ENCODE data around the gene OR3A2.
"Not testable (repeated sequence)": the region's sequence is repeated elsewhere in the genome, so short reads cannot be mapped to it uniquely, and the experiment has no call there.

Gene OR3A2

DNA sequence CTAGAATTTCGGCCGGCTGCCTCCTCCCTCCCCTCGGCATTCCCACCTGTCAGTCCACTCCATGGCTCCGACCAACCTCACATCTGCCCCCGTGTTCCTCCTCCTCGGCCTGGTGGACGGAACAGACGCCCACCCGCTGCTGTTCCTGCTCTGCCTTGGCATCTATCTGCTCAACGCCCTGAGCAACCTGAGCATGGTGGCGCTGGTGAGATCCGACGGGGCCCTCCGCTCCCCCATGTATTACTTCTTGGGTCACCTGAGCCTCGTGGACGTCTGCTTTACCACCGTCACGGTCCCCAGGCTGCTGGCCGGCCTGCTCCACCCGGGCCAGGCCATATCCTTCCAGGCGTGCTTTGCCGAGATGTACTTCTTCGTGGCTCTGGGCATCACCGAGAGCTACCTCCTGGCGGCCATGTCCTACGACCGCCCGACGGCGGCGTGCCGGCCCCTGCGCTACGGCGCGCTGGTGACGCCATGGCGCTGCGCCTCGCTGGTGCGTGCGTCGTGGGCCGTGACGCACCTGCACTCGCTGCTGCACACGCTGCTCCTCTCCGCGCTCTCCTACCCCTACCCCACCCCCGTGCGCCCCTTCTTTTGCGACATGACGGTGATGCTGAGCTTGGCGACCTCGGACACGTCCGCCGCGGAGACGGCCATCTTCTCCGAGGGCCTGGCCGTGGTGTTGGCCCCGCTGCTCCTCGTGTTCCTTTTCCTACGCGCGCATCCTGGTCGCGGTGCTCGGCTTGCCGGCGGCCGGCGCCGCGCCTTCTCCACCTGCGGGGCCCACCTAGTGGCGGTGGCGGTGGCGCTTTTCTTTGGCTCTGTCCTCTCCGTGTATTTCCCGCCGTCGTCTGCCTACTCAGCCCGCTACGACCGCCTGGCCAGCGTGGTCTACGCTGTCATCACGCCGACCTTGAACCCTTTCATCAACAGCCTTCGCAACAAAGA lies at the start of gene OR3A2:
Gene OR3A2 (minus strand): TSS at position 440 of the 948 bp plus-strand sequence.
- peak; percentile 8 for DNase-seq (ENCODE audit: low spot score)
- Mint-ChIP-seq H3K27ac (no peak within 1 kb of the TSS), H3K9me3 (no peaks in the 10 kb centered on the region), H3K36me3 (ENCODE audit: low read depth) (no peaks in the 10 kb centered on the region), H3K4me1 (ENCODE audit: low read depth) (no peaks in the 10 kb centered on the region), H3K27me3 (ENCODE audit: low read depth) (peaks cover 13% of the 10 kb centered on the region), H3K4me3 (peak within 1 kb of the TSS; percentile 58)

DNA sequence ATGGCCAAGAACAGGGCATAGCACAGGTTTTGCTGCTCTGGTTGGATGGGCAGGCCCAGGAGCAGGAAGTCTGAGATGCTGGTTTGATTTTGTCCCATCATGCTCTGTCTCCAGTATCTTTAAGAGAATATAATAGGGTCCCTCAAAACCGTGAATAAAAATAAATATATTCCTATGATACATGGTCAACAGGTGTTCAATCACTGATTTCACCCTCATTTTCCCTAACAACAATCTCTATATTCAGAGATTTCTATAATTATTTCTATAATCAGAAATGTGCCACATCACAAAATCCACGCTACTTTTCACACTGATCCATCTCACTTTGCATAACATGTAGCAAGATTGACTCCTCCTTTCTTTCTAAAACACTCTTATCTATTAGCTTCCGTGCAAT lies 47.6 kb upstream of the OR3A2 start, which contains the start of gene OR1E2:
Gene OR1E2 (minus strand): TSS at position 101 of the 400 bp plus-strand sequence. CDS start 0 bp downstream, at position 101.
- H3K4me1 Mint-ChIP-seq (ENCODE audit: low read depth) = no peaks in the 10 kb centered on the region
- DNase-seq (ENCODE audit: low spot score) = no peak
- H3K27ac Mint-ChIP-seq = no peak within 1 kb of the TSS
- no peaks in the 10 kb centered on the region for H3K27me3 Mint-ChIP-seq (ENCODE audit: low read depth)
- H3K4me3 Mint-ChIP-seq = no peak within 1 kb of the TSS
- H3K36me3 Mint-ChIP-seq (ENCODE audit: low read depth) = no peaks in the 10 kb centered on the region
- H3K9me3 Mint-ChIP-seq = no peaks in the 10 kb centered on the region

DNA sequence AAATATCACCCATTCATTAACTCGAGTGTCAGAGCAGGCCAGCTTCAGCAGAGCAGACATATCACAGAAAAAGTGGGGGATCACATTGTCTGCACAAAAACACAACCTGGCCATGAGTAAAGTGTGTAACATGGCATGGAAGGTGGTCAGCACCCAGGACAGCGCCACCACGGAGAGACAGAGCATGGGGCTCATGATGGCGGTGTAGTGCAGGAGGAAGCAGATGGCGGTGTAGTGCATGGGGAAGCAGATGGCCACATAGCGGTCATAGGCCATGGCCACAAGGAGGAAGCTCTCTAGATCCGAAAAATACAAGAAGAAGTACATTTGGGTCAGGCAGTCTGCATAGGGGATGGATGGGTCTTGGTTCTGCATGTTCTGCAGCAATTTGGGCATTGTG lies 47.1 kb upstream of the OR3A2 start:
- H3K9me3 Mint-ChIP-seq; H3K27me3 Mint-ChIP-seq (ENCODE audit: low read depth); H3K4me3 Mint-ChIP-seq; H3K4me1 Mint-ChIP-seq (ENCODE audit: low read depth); DNase-seq (ENCODE audit: low spot score); H3K36me3 Mint-ChIP-seq (ENCODE audit: low read depth); H3K27ac Mint-ChIP-seq: not testable (repeated sequence)

DNA sequence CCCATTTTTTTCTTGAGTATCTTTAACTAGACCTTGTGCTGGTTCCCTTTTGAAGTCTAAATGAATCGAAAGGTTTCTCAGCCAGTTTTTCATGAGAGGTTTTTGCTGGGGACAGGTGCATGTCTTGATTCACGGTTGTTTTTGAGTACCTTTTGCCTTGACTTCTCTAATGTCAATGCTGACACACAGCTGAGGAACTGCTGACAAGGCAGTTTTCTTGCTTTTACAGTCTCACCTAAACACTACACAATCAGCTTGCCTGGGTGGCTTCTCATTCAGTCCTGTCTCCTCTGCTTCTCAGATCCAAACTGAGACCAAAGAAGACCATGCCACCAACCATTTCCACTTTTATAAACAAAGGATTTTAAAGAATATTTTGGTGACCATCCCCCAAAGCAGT lies 32.1 kb upstream of the OR3A2 start:
- H3K4me3 Mint-ChIP-seq = no peak overlapping the region
- no peaks in the 10 kb centered on the region for H3K36me3 Mint-ChIP-seq (ENCODE audit: low read depth)
- no peak for DNase-seq (ENCODE audit: low spot score)
- H3K27me3 Mint-ChIP-seq (ENCODE audit: low read depth) = no peaks in the 10 kb centered on the region
- no peak overlapping the region for H3K27ac Mint-ChIP-seq
- no peaks in the 10 kb centered on the region for H3K4me1 Mint-ChIP-seq (ENCODE audit: low read depth)
- H3K9me3 Mint-ChIP-seq = no peaks in the 10 kb centered on the region

DNA sequence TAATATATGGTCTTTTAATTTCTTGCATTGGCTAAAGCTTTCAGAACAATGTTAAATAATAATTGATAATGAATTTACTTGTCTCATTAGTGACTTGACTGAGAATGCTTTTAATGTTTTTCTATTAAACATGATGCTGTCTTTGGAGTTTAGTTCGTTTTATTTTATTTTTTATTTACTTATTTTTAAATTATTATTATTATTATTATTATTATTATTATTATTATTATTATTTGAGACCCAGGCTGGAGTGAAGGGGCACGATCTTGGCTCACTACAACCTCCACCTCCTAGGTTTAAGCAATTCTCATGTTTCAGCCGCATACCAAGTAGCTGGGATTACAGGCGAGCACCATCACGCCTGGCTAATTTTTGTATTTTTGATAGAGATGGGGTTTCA lies 29.5 kb upstream of the OR3A2 start:
- H3K27ac Mint-ChIP-seq = no peak overlapping the region
- no peaks in the 10 kb centered on the region for H3K4me1 Mint-ChIP-seq (ENCODE audit: low read depth)
- no peak for DNase-seq (ENCODE audit: low spot score)
- H3K27me3 Mint-ChIP-seq (ENCODE audit: low read depth) = peaks cover 4% of the 10 kb centered on the region
- no peaks in the 10 kb centered on the region for H3K9me3 Mint-ChIP-seq
- H3K4me3 Mint-ChIP-seq = no peak overlapping the region
- H3K36me3 Mint-ChIP-seq (ENCODE audit: low read depth) = no peaks in the 10 kb centered on the region

DNA sequence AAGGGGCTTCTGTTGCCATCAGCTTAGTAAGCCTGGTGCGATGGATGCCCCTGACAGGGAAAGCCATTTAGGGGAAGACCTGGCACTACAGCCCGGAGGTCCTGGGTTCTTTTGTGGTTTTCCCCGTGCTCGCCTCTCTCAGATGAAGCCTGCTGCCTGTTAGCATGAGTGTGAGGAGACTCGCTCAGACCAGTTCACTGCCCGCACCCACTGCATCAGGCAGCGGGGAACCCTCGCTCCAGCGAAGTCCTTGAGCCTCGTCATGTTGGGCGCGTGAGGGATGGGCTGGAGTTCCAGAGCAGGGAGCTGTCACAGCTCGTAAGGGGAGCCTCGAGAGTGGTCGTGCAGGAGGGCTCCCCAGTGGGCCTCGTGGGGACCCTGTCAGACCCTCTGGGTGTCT lies 26.1 kb upstream of the OR3A2 start:
- not testable (repeated sequence) for H3K4me3 Mint-ChIP-seq

DNA sequence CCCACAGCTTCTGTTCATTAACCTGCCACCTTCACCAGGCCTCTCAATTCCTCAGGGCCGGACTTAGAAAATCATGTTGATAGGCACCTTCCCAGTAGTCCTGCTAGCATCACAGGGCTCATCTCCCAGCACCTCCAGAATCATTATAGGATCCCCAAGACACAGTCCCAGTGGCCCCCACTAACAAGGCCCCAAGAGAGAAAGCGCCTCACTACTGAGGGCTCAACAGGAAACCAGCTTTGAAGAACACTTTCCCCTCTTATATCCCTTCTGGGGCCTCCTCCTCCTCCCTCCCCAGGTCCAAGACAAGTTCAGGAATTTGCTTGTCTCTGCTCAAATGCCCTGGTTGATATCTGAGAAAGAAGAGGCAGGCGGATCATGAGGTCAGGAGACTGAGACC lies 25.0 kb upstream of the OR3A2 start, which contains the start of gene OR3A3:
Gene OR3A3 (plus strand): TSS at position 301 of the 400 bp plus-strand sequence.
- no peak within 1 kb of the TSS for H3K4me3 Mint-ChIP-seq

More for the DNA sequence above, 26.1 kb upstream of the OR3A2 start:
- H3K27me3 Mint-ChIP-seq (ENCODE audit: low read depth); H3K9me3 Mint-ChIP-seq; H3K4me1 Mint-ChIP-seq (ENCODE audit: low read depth); DNase-seq (ENCODE audit: low spot score); H3K36me3 Mint-ChIP-seq (ENCODE audit: low read depth); H3K27ac Mint-ChIP-seq: not testable (repeated sequence)

DNA sequence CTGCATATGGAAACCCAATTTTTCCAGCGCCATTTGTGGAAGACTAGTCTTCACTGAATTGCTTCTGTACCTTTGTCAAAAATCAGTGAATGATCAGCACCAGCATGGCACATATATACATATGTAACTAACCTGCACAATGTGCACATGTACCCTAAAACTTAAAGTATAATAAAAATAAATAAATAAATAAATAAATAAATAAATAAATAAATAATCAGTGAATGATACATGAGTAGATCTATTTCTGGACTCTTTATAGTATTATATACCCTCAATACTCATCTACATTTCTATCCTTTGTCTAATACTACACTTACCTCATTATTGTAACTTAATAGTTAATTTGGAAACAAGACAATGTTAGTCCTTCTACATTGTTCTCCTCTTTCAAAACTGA lies 17.7 kb upstream of the OR3A2 start:
- not testable (repeated sequence) for H3K36me3 Mint-ChIP-seq (ENCODE audit: low read depth); H3K27me3 Mint-ChIP-seq (ENCODE audit: low read depth); H3K4me1 Mint-ChIP-seq (ENCODE audit: low read depth); H3K27ac Mint-ChIP-seq; H3K4me3 Mint-ChIP-seq; DNase-seq (ENCODE audit: low spot score)
- peaks cover 17% of the 10 kb centered on the region for H3K9me3 Mint-ChIP-seq

More for the DNA sequence above, 25.0 kb upstream of the OR3A2 start, which contains the start of gene OR3A3:
- no peaks in the 10 kb centered on the region for H3K4me1 Mint-ChIP-seq (ENCODE audit: low read depth)
- H3K27me3 Mint-ChIP-seq (ENCODE audit: low read depth) = peaks cover 4% of the 10 kb centered on the region
- H3K27ac Mint-ChIP-seq = no peak within 1 kb of the TSS
- peaks cover 16% of the 10 kb centered on the region for H3K9me3 Mint-ChIP-seq
- H3K36me3 Mint-ChIP-seq (ENCODE audit: low read depth) = no peaks in the 10 kb centered on the region
- no peak for DNase-seq (ENCODE audit: low spot score)

DNA sequence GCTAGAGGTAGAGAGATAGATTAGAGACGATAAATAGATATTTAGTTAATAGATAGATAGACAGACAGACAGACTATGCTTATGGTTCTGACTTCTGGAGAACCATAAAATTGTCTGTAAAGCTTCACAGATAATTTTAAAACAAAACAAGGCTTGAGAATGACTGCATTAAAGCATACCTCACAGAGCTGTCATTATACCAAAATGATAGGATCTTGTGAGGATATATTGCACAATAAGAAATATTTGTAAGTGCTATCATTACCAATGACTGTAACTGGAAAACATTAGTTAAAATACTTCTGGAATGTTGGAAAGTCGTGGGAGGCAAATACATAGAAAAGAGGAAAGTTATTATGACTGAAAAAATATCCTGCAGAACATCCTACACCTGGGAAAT lies 15.7 kb upstream of the OR3A2 start:
- H3K4me3 Mint-ChIP-seq = no peak overlapping the region
- no peaks in the 10 kb centered on the region for H3K36me3 Mint-ChIP-seq (ENCODE audit: low read depth)
- H3K27me3 Mint-ChIP-seq (ENCODE audit: low read depth) = no peaks in the 10 kb centered on the region
- DNase-seq (ENCODE audit: low spot score) = no peak
- H3K27ac Mint-ChIP-seq = no peak overlapping the region
- peaks cover 7% of the 10 kb centered on the region for H3K9me3 Mint-ChIP-seq
- H3K4me1 Mint-ChIP-seq (ENCODE audit: low read depth) = no peaks in the 10 kb centered on the region

DNA sequence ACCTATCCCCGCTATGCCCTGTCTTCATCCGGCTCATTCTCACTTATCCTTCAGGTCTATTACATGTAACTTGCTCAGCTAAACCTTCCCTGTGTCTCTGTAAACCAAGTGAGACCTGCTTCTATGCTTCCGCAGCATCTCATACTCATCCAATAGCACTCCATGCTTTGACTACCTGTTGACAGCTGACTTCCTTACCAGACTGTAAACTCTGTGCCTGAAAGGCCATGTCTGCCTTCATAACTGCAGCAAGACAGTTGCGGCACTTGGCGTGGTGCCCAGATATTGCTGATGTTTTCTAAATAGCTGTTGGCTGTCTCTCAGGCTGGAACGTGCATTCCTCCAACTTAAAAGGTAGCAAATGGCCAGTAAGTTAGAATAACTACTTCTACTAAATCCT lies 13.9 kb upstream of the OR3A2 start:
- Mint-ChIP-seq H3K4me1 (ENCODE audit: low read depth) (no peaks in the 10 kb centered on the region), H3K36me3 (ENCODE audit: low read depth) (no peaks in the 10 kb centered on the region), H3K27me3 (ENCODE audit: low read depth) (no peaks in the 10 kb centered on the region), H3K4me3 (no peak overlapping the region), H3K9me3 (no peaks in the 10 kb centered on the region), H3K27ac (no peak overlapping the region)
- no peak for DNase-seq (ENCODE audit: low spot score)

DNA sequence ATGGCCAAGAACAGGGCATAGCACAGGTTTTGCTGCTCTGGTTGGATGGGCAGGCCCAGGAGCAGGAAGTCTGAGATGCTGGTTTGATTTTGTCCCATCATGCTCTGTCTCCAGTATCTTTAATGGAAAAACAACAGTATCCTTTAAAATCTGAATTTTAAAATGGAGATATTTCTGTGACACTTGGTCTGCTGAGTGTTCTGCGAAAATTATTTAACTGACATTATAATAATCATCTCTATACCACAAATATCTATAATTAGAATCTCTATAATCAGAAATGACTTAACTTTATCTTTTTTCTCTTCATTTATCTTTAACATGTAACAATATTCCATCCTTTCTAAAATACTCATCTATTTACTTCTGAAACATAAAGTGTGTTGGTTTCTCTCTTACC lies 12.2 kb upstream of the OR3A2 start, which contains the start of gene OR1E1:
Gene OR1E1 (minus strand): TSS at position 101 of the 400 bp plus-strand sequence. CDS start 0 bp downstream, at position 101.
- no peak within 1 kb of the TSS for H3K4me3 Mint-ChIP-seq
- H3K27me3 Mint-ChIP-seq (ENCODE audit: low read depth) = no peaks in the 10 kb centered on the region
- H3K4me1 Mint-ChIP-seq (ENCODE audit: low read depth) = no peaks in the 10 kb centered on the region
- no peaks in the 10 kb centered on the region for H3K36me3 Mint-ChIP-seq (ENCODE audit: low read depth)
- no peak for DNase-seq (ENCODE audit: low spot score)
- H3K9me3 Mint-ChIP-seq = no peaks in the 10 kb centered on the region
- H3K27ac Mint-ChIP-seq = no peak within 1 kb of the TSS

DNA sequence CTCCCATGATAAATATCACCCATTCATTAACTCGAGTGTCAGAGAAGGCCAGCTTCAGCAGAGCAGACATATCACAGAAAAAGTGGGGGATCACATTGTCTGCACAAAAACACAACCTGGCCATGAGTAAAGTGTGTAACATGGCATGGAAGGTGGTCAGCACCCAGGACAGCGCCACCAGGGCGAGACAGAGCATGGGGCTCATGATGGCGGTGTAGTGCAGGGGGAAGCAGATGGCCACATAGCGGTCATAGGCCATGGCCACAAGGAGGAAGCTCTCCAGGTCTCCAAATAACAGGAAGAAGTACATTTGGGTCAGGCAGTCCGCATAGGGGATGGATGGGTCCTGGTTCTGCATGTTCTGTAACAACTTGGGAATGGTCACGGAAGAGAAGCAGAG lies 11.7 kb upstream of the OR3A2 start:
- not testable (repeated sequence) for DNase-seq (ENCODE audit: low spot score); H3K4me3 Mint-ChIP-seq; H3K27me3 Mint-ChIP-seq (ENCODE audit: low read depth)

DNA sequence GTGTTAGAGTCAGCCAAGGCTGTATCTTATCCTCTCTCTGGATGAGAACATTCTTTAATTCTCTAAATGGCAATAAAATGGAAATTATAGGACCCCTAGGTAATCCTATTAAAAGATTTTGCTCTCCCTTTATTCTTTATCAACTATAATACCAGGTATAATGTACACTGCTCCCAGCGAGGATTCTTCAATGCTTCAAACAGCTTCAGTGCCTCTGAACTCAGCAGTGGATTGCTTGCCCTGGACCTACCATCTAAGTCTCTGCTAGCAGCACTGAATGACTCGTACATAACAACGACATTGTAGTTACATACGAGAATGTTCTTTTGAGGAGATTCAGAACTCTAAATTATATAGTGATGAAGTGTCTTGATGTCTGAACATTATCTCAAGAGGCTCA lies 3.7 kb upstream of the OR3A2 start:
- Mint-ChIP-seq H3K27me3 (ENCODE audit: low read depth) (peaks cover 18% of the 10 kb centered on the region), H3K4me1 (ENCODE audit: low read depth) (no peaks in the 10 kb centered on the region), H3K4me3 (no peak overlapping the region), H3K36me3 (ENCODE audit: low read depth) (no peaks in the 10 kb centered on the region), H3K9me3 (no peaks in the 10 kb centered on the region), H3K27ac (no peak overlapping the region)
- DNase-seq (ENCODE audit: low spot score) = no peak

More for the DNA sequence above, 11.7 kb upstream of the OR3A2 start:
- H3K27ac Mint-ChIP-seq; H3K4me1 Mint-ChIP-seq (ENCODE audit: low read depth); H3K36me3 Mint-ChIP-seq (ENCODE audit: low read depth); H3K9me3 Mint-ChIP-seq: not testable (repeated sequence)

DNA sequence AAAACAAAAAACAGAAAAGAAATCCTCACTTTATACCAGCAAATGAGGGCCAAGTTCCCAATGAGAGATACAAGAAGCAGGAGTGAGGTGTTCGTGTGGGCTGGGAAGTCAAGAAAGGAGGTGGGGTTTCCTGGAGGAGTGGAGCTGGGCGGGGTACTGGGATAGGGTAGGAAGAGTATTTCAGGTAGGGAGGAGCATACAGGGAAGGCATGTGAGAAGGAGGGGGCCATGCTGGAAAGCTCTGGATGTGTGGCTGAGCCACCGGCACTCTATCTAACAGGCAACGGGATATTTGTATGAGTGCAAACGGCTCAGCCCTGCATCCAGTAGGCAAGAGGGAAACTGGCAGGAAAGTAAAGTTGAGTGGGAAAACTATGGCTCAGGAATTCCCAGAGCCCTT lies 4.2 kb downstream of the OR3A2 start:
- DNase-seq (ENCODE audit: low spot score) = no peak
- Mint-ChIP-seq H3K27ac (no peak overlapping the region), H3K9me3 (no peaks in the 10 kb centered on the region), H3K27me3 (ENCODE audit: low read depth) (peaks cover 4% of the 10 kb centered on the region), H3K4me3 (no peak overlapping the region), H3K36me3 (ENCODE audit: low read depth) (no peaks in the 10 kb centered on the region), H3K4me1 (ENCODE audit: low read depth) (no peaks in the 10 kb centered on the region)

Measured in T-helper 2 cell treated with Interferon-gamma antibody and Interleukin-4, amounts not matched to agents 5 μg/mL and 100 μg/mL, for 36 hours (primary cell).